Measurements from ENCODE around the gene CUX1.

CUX1 gene

GRCh38 chr7:101941481-101942383 lies 124.3 kb downstream of the CUX1 start:
- H3K4me3 ChIP-seq (ENCODE audit: extremely low read depth, insufficient read depth, low read length, poor library complexity, severe bottlenecking) = no peak overlapping the region
- 59 to 67% methylated on average over 4 to 6 of the region's 12 CpGs for WGBS, 2 experiments (ENCODE audit: insufficient coverage in 2 of 2)
- H3K27ac ChIP-seq (ENCODE audit: low read depth, low read length, severe bottlenecking) = peak overlapping the region; percentile 92
- H3K36me3 ChIP-seq (ENCODE audit: control insufficient read depth, insufficient read depth, low read length) = peaks cover 16% of the 10 kb centered on the region
- H3K4me1 ChIP-seq (ENCODE audit: control insufficient read depth, insufficient read depth, low read length, poor library complexity, severe bottlenecking) = peaks cover 25% of the 10 kb centered on the region
- H3K9me3 ChIP-seq (ENCODE audit: control insufficient read depth, low read length) = peaks cover 4% of the 10 kb centered on the region

GRCh38 chr7:101942603-101943210 lies 125.3 kb downstream of the CUX1 start:
- 85 to 91% methylated on average over 9 to 11 of the region's 13 CpGs for WGBS, 2 experiments (ENCODE audit: insufficient coverage in 2 of 2)
- H3K4me3 ChIP-seq (ENCODE audit: extremely low read depth, insufficient read depth, low read length, poor library complexity, severe bottlenecking) = no peak overlapping the region

GRCh38 chr7:101943306-101943705 lies 125.9 kb downstream of the CUX1 start:
- 99% methylated on average over 11 to 14 of the region's 15 CpGs for WGBS, 2 experiments (ENCODE audit: insufficient coverage in 2 of 2)
- no peak overlapping the region for H3K27ac ChIP-seq (ENCODE audit: low read depth, low read length, severe bottlenecking)
- H3K36me3 ChIP-seq (ENCODE audit: control insufficient read depth, insufficient read depth, low read length) = peaks cover 13% of the 10 kb centered on the region
- no peak overlapping the region for H3K4me3 ChIP-seq (ENCODE audit: extremely low read depth, insufficient read depth, low read length, poor library complexity, severe bottlenecking)
- H3K4me1 ChIP-seq (ENCODE audit: control insufficient read depth, insufficient read depth, low read length, poor library complexity, severe bottlenecking) = peaks cover 35% of the 10 kb centered on the region
- H3K9me3 ChIP-seq (ENCODE audit: control insufficient read depth, low read length) = peaks cover 2% of the 10 kb centered on the region

More at GRCh38 chr7:101942603-101943210, 125.3 kb downstream of the CUX1 start:
- Histone ChIP-seq H3K36me3 (ENCODE audit: control insufficient read depth, insufficient read depth, low read length) (peaks cover 16% of the 10 kb centered on the region), H3K9me3 (ENCODE audit: control insufficient read depth, low read length) (peaks cover 4% of the 10 kb centered on the region), H3K27ac (ENCODE audit: low read depth, low read length, severe bottlenecking) (peak overlapping the region; percentile 92), H3K4me1 (ENCODE audit: control insufficient read depth, insufficient read depth, low read length, poor library complexity, severe bottlenecking) (peaks cover 29% of the 10 kb centered on the region)

- H3K27ac ChIP-seq (ENCODE audit: low read depth, low read length, severe bottlenecking) = no peak overlapping the region
- H3K4me3 ChIP-seq (ENCODE audit: extremely low read depth, insufficient read depth, low read length, poor library complexity, severe bottlenecking) = no peak overlapping the region
- peaks cover 16% of the 10 kb centered on the region for H3K36me3 ChIP-seq (ENCODE audit: control insufficient read depth, insufficient read depth, low read length)
- H3K9me3 ChIP-seq (ENCODE audit: control insufficient read depth, low read length) = no peaks in the 10 kb centered on the region
- WGBS, 2 experiments (ENCODE audit: insufficient coverage in 2 of 2) = 92 to 100% methylated on average over 6 to 7 of the region's 14 CpGs
- H3K4me1 ChIP-seq (ENCODE audit: control insufficient read depth, insufficient read depth, low read length, poor library complexity, severe bottlenecking) = peaks cover 36% of the 10 kb centered on the region
Measured at GRCh38 chr7:101943889-101944600, 126.6 kb downstream of the CUX1 start.

- H3K4me1 ChIP-seq (ENCODE audit: control insufficient read depth, insufficient read depth, low read length, poor library complexity, severe bottlenecking) = peaks cover 36% of the 10 kb centered on the region
- no peaks in the 10 kb centered on the region for H3K9me3 ChIP-seq (ENCODE audit: control insufficient read depth, low read length)
- H3K27ac ChIP-seq (ENCODE audit: low read depth, low read length, severe bottlenecking) = no peak overlapping the region
- H3K4me3 ChIP-seq (ENCODE audit: extremely low read depth, insufficient read depth, low read length, poor library complexity, severe bottlenecking) = no peak overlapping the region
- peaks cover 10% of the 10 kb centered on the region for H3K36me3 ChIP-seq (ENCODE audit: control insufficient read depth, insufficient read depth, low read length)
- WGBS, 2 experiments (ENCODE audit: insufficient coverage in 2 of 2) = 96% methylated on average over 6 to 9 of the region's 10 CpGs
Measured at GRCh38 chr7:101944611-101945010, 127.2 kb downstream of the CUX1 start.

- Histone ChIP-seq H3K4me3 (ENCODE audit: extremely low read depth, insufficient read depth, low read length, poor library complexity, severe bottlenecking) (no peak overlapping the region), H3K27ac (ENCODE audit: low read depth, low read length, severe bottlenecking) (no peak overlapping the region), H3K9me3 (ENCODE audit: control insufficient read depth, low read length) (no peaks in the 10 kb centered on the region), H3K36me3 (ENCODE audit: control insufficient read depth, insufficient read depth, low read length) (peaks cover 9% of the 10 kb centered on the region), H3K4me1 (ENCODE audit: control insufficient read depth, insufficient read depth, low read length, poor library complexity, severe bottlenecking) (peaks cover 36% of the 10 kb centered on the region)
- WGBS, 2 experiments (ENCODE audit: insufficient coverage in 2 of 2) = 92 to 94% methylated on average over 8 of the region's 15 CpGs
Measured at GRCh38 chr7:101945034-101945758, 127.8 kb downstream of the CUX1 start.

GRCh38 chr7:101947899-101948298 lies 130.5 kb downstream of the CUX1 start:
- Histone ChIP-seq H3K27ac (ENCODE audit: low read depth, low read length, severe bottlenecking) (peak overlapping the region; percentile 36), H3K4me1 (ENCODE audit: control insufficient read depth, insufficient read depth, low read length, poor library complexity, severe bottlenecking) (peaks cover 32% of the 10 kb centered on the region), H3K4me3 (ENCODE audit: extremely low read depth, insufficient read depth, low read length, poor library complexity, severe bottlenecking) (no peak overlapping the region), H3K9me3 (ENCODE audit: control insufficient read depth, low read length) (no peaks in the 10 kb centered on the region), H3K36me3 (ENCODE audit: control insufficient read depth, insufficient read depth, low read length) (peaks cover 9% of the 10 kb centered on the region)
- 65 to 68% methylated on average over 6 to 9 of the region's 10 CpGs for WGBS, 2 experiments (ENCODE audit: insufficient coverage in 2 of 2)

- Histone ChIP-seq H3K27ac (ENCODE audit: low read depth, low read length, severe bottlenecking) (no peak overlapping the region), H3K36me3 (ENCODE audit: control insufficient read depth, insufficient read depth, low read length) (peaks cover 9% of the 10 kb centered on the region), H3K4me1 (ENCODE audit: control insufficient read depth, insufficient read depth, low read length, poor library complexity, severe bottlenecking) (peaks cover 39% of the 10 kb centered on the region), H3K9me3 (ENCODE audit: control insufficient read depth, low read length) (no peaks in the 10 kb centered on the region), H3K4me3 (ENCODE audit: extremely low read depth, insufficient read depth, low read length, poor library complexity, severe bottlenecking) (no peak overlapping the region)
- WGBS, 2 experiments (ENCODE audit: insufficient coverage in 2 of 2) = 89 to 92% methylated on average over 2 of the region's 4 CpGs
Measured at GRCh38 chr7:101948650-101949049, 131.2 kb downstream of the CUX1 start.

GRCh38 chr7:101950450-101951119 lies 133.2 kb downstream of the CUX1 start:
- Histone ChIP-seq H3K4me1 (ENCODE audit: control insufficient read depth, insufficient read depth, low read length, poor library complexity, severe bottlenecking) (peaks cover 44% of the 10 kb centered on the region), H3K9me3 (ENCODE audit: control insufficient read depth, low read length) (no peaks in the 10 kb centered on the region), H3K27ac (ENCODE audit: low read depth, low read length, severe bottlenecking) (peak overlapping the region; percentile 13), H3K4me3 (ENCODE audit: extremely low read depth, insufficient read depth, low read length, poor library complexity, severe bottlenecking) (no peak overlapping the region), H3K36me3 (ENCODE audit: control insufficient read depth, insufficient read depth, low read length) (peaks cover 9% of the 10 kb centered on the region)
- WGBS, 2 experiments (ENCODE audit: insufficient coverage in 2 of 2) = 93 to 96% methylated on average over 3 of the region's 4 CpGs

- Histone ChIP-seq H3K4me1 (ENCODE audit: control insufficient read depth, insufficient read depth, low read length, poor library complexity, severe bottlenecking) (peaks cover 41% of the 10 kb centered on the region), H3K9me3 (ENCODE audit: control insufficient read depth, low read length) (no peaks in the 10 kb centered on the region), H3K36me3 (ENCODE audit: control insufficient read depth, insufficient read depth, low read length) (peaks cover 9% of the 10 kb centered on the region), H3K27ac (ENCODE audit: low read depth, low read length, severe bottlenecking) (no peak overlapping the region), H3K4me3 (ENCODE audit: extremely low read depth, insufficient read depth, low read length, poor library complexity, severe bottlenecking) (no peak overlapping the region)
- 80 to 93% methylated on average over 1 to 5 of the region's 6 CpGs for WGBS, 2 experiments (ENCODE audit: insufficient coverage in 2 of 2)
Measured at GRCh38 chr7:101951757-101952156, 134.3 kb downstream of the CUX1 start.

Data from mesodermal cell (in vitro differentiated cells).